IMR-90 (cell line): ENCODE data around the gene TDRD1. TPM values are rescaled to one million over a fixed set of nuclear protein-coding genes. Genes with fewer than 3 reads are reported as not detected.

Experiments
- ATAC-seq: fragments of 200-7000 bp; cut with Tn5 transposase; 2 replicates; pipeline ENCODE4 v1.9.1; 2020; ENCODE audit warnings: low read depth, mild to moderate bottlenecking, moderate library complexity
- BruUV-seq: library from RNA; stranded (reverse); fragments of 400-500 nt; replicated peaks from 2 replicates; lab custom pipeline; 2021; lab: Mats Ljungman, UMichigan
- CTCF ChIA-PET: fragments of 300-600 bp; formaldehyde crosslinking; extraction: SDS; loops from one replicate; lab custom pipeline; 2021; ENCODE audit warnings: antibody characterized with exemption; lab: Yijun Ruan, JAX
- POLR2A ChIA-PET: fragments of 300-600 bp; sonication (Branson Sonifier 250); formaldehyde crosslinking; loops from one replicate; lab custom pipeline; 2022; ENCODE audit warnings: antibody characterized with exemption; ENCODE audit not compliant: unreplicated experiment; lab: Charles Lee
- DNase-seq: peaks from one replicate; pipeline ENCODE4 v3.0.0; 2013
- H2AFZ ChIP-seq: replicated peaks from 2 replicates; pipeline ENCODE3; 2013; ENCODE audit warnings: low read length, mild to moderate bottlenecking; ENCODE audit not compliant: poor library complexity
- H2AK5ac ChIP-seq: 2 replicates; pipeline ENCODE4 v1.6.1; 2013; ENCODE audit warnings: low read depth, low read length, inconsistent platforms
- H2AK9ac ChIP-seq: replicated peaks from 2 replicates; pipeline ENCODE3; 2013; ENCODE audit warnings: mild to moderate bottlenecking, low read depth, low read length, moderate library complexity; ENCODE audit not compliant: poor library complexity
- H2BK120ac ChIP-seq: 2 replicates; pipeline ENCODE4 v1.6.1; 2013; ENCODE audit warnings: low read depth, low read length, inconsistent platforms
- H2BK15ac ChIP-seq: 3 replicates; pipeline ENCODE4 v1.6.1; 2013; ENCODE audit warnings: low read depth, low read length, inconsistent platforms
- H2BK20ac ChIP-seq: 2 replicates; pipeline ENCODE4 v1.6.1; 2013; ENCODE audit warnings: low read depth, mild to moderate bottlenecking, inconsistent platforms, low read length, moderate library complexity
- H2BK5ac ChIP-seq: 2 replicates; pipeline ENCODE4 v1.6.1; 2013; ENCODE audit warnings: mild to moderate bottlenecking, low read depth, low read length, inconsistent platforms; ENCODE audit not compliant: poor library complexity, severe bottlenecking
- H3K14ac ChIP-seq: replicated peaks from 2 replicates; pipeline ENCODE4 v1.6.1; 2013; ENCODE audit warnings: low read depth, low read length, inconsistent platforms
- H3K18ac ChIP-seq: 2 replicates; pipeline ENCODE4 v1.6.1; 2013; ENCODE audit warnings: low read depth, low read length, control low read depth
- H3K23ac ChIP-seq: 2 replicates; pipeline ENCODE4 v1.6.1; 2013; ENCODE audit warnings: low read depth, low read length, inconsistent platforms
- H3K27ac ChIP-seq: 2 replicates; pipeline ENCODE4 v1.5.1; 2013; ENCODE audit warnings: mild to moderate bottlenecking, control low read depth, low read length; ENCODE audit not compliant: insufficient read depth
- H3K27me3 ChIP-seq: 2 replicates; pipeline ENCODE4 v1.6.1; 2013; ENCODE audit warnings: low read length; ENCODE audit not compliant: control insufficient read depth, insufficient read depth
- H3K36me3 ChIP-seq: 2 replicates; pipeline ENCODE4 v1.6.1; 2013; ENCODE audit warnings: low read length, mixed read lengths; ENCODE audit not compliant: control insufficient read depth, insufficient read depth
- H3K4ac ChIP-seq: 2 replicates; pipeline ENCODE4 v1.6.1; 2013; ENCODE audit warnings: low read depth, low read length, inconsistent platforms
- H3K4me1 ChIP-seq: 2 replicates; pipeline ENCODE4 v1.6.1; 2013; ENCODE audit warnings: low read length, mixed read lengths; ENCODE audit not compliant: control insufficient read depth, insufficient read depth
- H3K4me2 ChIP-seq: 2 replicates; pipeline ENCODE4 v1.6.1; 2013; ENCODE audit warnings: low read depth, mild to moderate bottlenecking, control low read depth, low read length, moderate library complexity
- H3K4me3 ChIP-seq: 2 replicates; pipeline ENCODE4 v1.5.1; 2013; ENCODE audit warnings: low read depth, mild to moderate bottlenecking, control low read depth, low read length, moderate library complexity; ENCODE audit not compliant: insufficient read depth
- H3K56ac ChIP-seq: 2 replicates; pipeline ENCODE4 v1.6.1; 2013; ENCODE audit warnings: low read length, inconsistent platforms; ENCODE audit not compliant: insufficient read depth; ENCODE audit errors: extremely low read depth
- H3K79me1 ChIP-seq, 2 experiments: 2 replicates each; pipeline ENCODE4 v1.6.1; 2013; ENCODE audit warnings: low read length in 2 of 2, inconsistent platforms in 1 of 2, low read depth in 1 of 2
- H3K9ac ChIP-seq: 2 replicates; pipeline ENCODE4 v1.6.1; 2013; ENCODE audit warnings: low read depth, low read length, control low read depth
- H3K9me1 ChIP-seq: 2 replicates; pipeline ENCODE4 v1.6.1; 2013; ENCODE audit warnings: low read length, inconsistent platforms; ENCODE audit not compliant: insufficient read depth
- H3K9me3 ChIP-seq: 2 replicates; pipeline ENCODE4 v1.6.1; 2013; ENCODE audit warnings: low read length; ENCODE audit not compliant: control insufficient read depth, insufficient read depth
- H4K20me1 ChIP-seq: 2 replicates; pipeline ENCODE4 v1.6.1; 2013; ENCODE audit warnings: low read length, inconsistent platforms; ENCODE audit not compliant: insufficient read depth
- H4K5ac ChIP-seq: 2 replicates; pipeline ENCODE4 v1.6.1; 2013; ENCODE audit warnings: mild to moderate bottlenecking, low read depth, low read length, control low read depth
- H4K8ac ChIP-seq, 2 experiments: 2 replicates each; pipeline ENCODE4 v1.6.1; 2013; ENCODE audit warnings: low read depth in 2 of 2, low read length in 2 of 2, control low read depth in 1 of 2, inconsistent platforms in 1 of 2
- H4K91ac ChIP-seq: 2 replicates; pipeline ENCODE4 v1.6.1; 2013; ENCODE audit warnings: low read depth, low read length, inconsistent platforms; ENCODE audit not compliant: insufficient read depth
- MAZ ChIP-seq: IDR thresholded peaks from 2 replicates; pipeline ENCODE4 v1.6.1; 2012; ENCODE audit warnings: low read depth, mild to moderate bottlenecking, low read length, improper control_type of control experiment, moderate library complexity, borderline replicate concordance
- POLR2A ChIP-seq: IDR thresholded peaks from 2 replicates; pipeline ENCODE4 v1.6.1; 2012; ENCODE audit warnings: mild to moderate bottlenecking, low read depth, low read length
- SMC3 ChIP-seq: fragments of 150-350 bp; IDR thresholded peaks from 2 replicates; pipeline ENCODE4 v1.6.1; 2016; ENCODE audit warnings: low read depth, mild to moderate bottlenecking, antibody characterized with exemption, low read length, moderate library complexity
- WGBS, 2 experiments: methylation state at CpG; one replicate each; pipeline versions ENCODE4 v1.1.5 to v1.1.7; 2013; ENCODE audit warnings: missing lambda C conversion rate in 2 of 2; ENCODE audit not compliant: insufficient read length in 1 of 2; ENCODE audit errors: extremely low coverage in 2 of 2; 5-methylcytosine and 5-hydroxymethylcytosine counted together
- dilution Hi-C: fragments of 300-500 bp; cut with HindIII; formaldehyde crosslinking; loops from one replicate; pipeline ENCODE4 v1.14.3; 2018; ENCODE audit warnings: low sequenced_read_pairs; ENCODE audit not compliant: unreplicated experiment
- in situ Hi-C: fragments of 300-500 bp; cut with MboI; formaldehyde crosslinking; loops from 3 replicates; pipeline ENCODE4 v1.14.3; 2019; ENCODE audit warnings: low sequenced_read_pairs, inconsistent platforms, mixed read lengths
- intact Hi-C: fragments of 100-400 bp; cut with micrococcal nuclease; formaldehyde crosslinking; loops from 2 replicates; pipeline ENCODE4 v1.10.0; 2022
- polyA plus RNA-seq, 3 experiments: library from polyadenylated mRNA; depleted of rRNA; stranded (reverse); fragments of >200 nt; gene quantifications; 2 replicates each; pipeline ENCODE4 v1.2.3, GENCODE V29; 2012; ENCODE audit warnings: low replicate concordance in 1 of 3
- total RNA-seq: library from RNA; depleted of rRNA; stranded (reverse); fragments of >200 nt; gene quantifications from 2 replicates; pipeline ENCODE4 v1.2.3, GENCODE V29; 2012

The TDRD1 gene
- total and polyA plus RNA-seq, 2 of the 4 experiments (the other 2 are of a cell fraction) = not detected

DNA sequence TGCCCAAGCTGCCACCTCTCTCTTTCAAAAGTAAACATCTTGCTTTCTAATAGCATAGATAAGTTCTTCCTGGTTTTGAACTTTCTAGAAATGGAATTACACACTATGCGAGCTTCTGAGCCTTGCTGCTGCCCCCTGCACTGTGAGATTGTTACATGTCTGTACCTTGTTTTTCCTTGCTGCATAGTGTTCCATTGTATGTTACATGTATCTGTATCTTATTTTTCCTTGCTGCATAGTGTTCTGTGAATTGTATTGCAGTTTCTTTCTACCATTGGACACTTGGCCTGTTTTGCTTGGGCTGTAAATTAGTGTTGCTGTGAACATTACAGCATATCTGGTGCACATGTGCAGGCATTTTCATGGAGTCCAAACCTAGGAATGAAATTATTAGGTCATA lies 35.9 kb downstream of the TDRD1 start:
- Histone ChIP-seq H3K56ac (no peak overlapping the region), H3K9me1 (no peaks in the 10 kb centered on the region), H3K79me1 (no peaks in the 10 kb centered on the region), H3K4me1 (no peaks in the 10 kb centered on the region), H3K27ac (no peak overlapping the region), H2AK5ac (no peak overlapping the region), H3K18ac (no peak overlapping the region), H3K4ac (no peak overlapping the region), H3K36me3 (no peaks in the 10 kb centered on the region), H3K23ac (no peak overlapping the region), H3K9me3 (no peaks in the 10 kb centered on the region), H4K91ac (no peak overlapping the region), H4K5ac (no peak overlapping the region), H2BK15ac (no peak overlapping the region), H2BK20ac (no peak overlapping the region), H2AFZ (no peak overlapping the region), H4K8ac (no peak overlapping the region), H2BK120ac (no peak overlapping the region), H3K4me2 (no peak overlapping the region), H4K20me1 (no peaks in the 10 kb centered on the region), H2BK5ac (no peak overlapping the region), H2AK9ac (no peak overlapping the region), H3K27me3 (peaks cover 8% of the 10 kb centered on the region), H3K4me3 (no peak overlapping the region), H3K14ac (no peak overlapping the region), H3K9ac (no peak overlapping the region)
- intact Hi-C loops = no loop called here
- ChIA-PET POLR2A (no interaction called here), CTCF (no interaction called here)
- TF ChIP-seq SMC3 = no peak
- no peak for TF ChIP-seq MAZ
- TF ChIP-seq POLR2A = no peak
- in situ Hi-C loops = no loop called here
- DNase-seq (no peak), ATAC-seq (no peak)
- no TSS peak for BruUV-seq
- no CpG with 5 or more reads among the region's 1 CpG for WGBS, 2 experiments
- dilution Hi-C loops = no loop called here
